Chondrocyte (in vitro differentiated cells): ENCODE measurements around the gene PPP1R12A. TPM values are rescaled to one million over a fixed set of nuclear protein-coding genes. Genes with fewer than 3 reads are reported as not detected.

Experiments
- DNase-seq: peaks from one replicate; pipeline ENCODE4 v3.0.0; 2021; ENCODE audit warnings: mixed read lengths, low spot score
- H3K27ac Mint-ChIP-seq: one replicate; pipeline ENCODE4 v1.8.0; 2021; ENCODE audit warnings: mild to moderate bottlenecking, moderate library complexity, mixed read lengths; ENCODE audit not compliant: unreplicated experiment
- H3K27me3 Mint-ChIP-seq: 2 replicates; pipeline ENCODE4 v1.8.0; 2021; ENCODE audit warnings: low read depth, mixed read lengths
- H3K36me3 Mint-ChIP-seq: 2 replicates; pipeline ENCODE4 v1.8.0; 2021; ENCODE audit warnings: low read depth, mixed read lengths
- H3K4me1 Mint-ChIP-seq: 2 replicates; pipeline ENCODE4 v1.8.0; 2021; ENCODE audit warnings: low read depth, mild to moderate bottlenecking, mixed read lengths
- H3K4me3 Mint-ChIP-seq: one replicate; pipeline ENCODE4 v1.8.0; 2021; ENCODE audit warnings: mild to moderate bottlenecking, moderate library complexity, mixed read lengths; ENCODE audit not compliant: unreplicated experiment
- H3K9me3 Mint-ChIP-seq: 2 replicates; pipeline ENCODE4 v1.8.0; 2021; ENCODE audit warnings: low read depth, mixed read lengths
- total RNA-seq: library from RNA; stranded (reverse); gene quantifications from 3 replicates; pipeline ENCODE4 v1.2.1, GENCODE V29; 2021
- TF ChIP-seq, protein P1 (sequence below): fragments of 200-600 bp; sonication (generic); IDR thresholded peaks from 2 replicates; pipeline ENCODE4 v1.5.0; 2021; ENCODE audit warnings: antibody characterized with exemption, mild to moderate bottlenecking, moderate library complexity

Gene PPP1R12A
- total RNA-seq, 1 donor from 2014 or later, result 139 TPM

DNA sequence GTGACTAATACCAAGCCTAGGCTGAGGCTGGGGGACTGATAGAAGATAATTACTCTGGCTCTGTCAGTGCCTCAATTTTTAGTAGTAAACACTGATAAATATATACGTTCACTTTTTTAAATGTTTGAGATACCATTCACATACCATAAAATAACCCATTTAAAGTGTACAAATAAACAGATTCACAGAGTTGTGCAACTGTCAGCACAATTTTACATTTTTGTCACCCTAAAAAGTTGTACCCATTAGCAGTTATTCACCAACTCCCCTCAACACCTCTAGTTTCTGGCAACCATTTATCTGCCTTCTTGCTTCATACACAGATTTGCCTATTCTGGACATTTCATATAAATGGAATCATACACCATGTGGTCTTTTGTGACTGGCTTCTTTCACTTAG is 15.1 kb downstream of the PPP1R12A start:
- Mint-ChIP-seq H3K36me3 (no peaks in the 10 kb centered on the region), H3K27ac (no peak overlapping the region), H3K27me3 (no peaks in the 10 kb centered on the region), H3K4me1 (peaks cover 65% of the 10 kb centered on the region), H3K9me3 (no peaks in the 10 kb centered on the region), H3K4me3 (no peak overlapping the region)
- TF ChIP-seq, protein P1, sequence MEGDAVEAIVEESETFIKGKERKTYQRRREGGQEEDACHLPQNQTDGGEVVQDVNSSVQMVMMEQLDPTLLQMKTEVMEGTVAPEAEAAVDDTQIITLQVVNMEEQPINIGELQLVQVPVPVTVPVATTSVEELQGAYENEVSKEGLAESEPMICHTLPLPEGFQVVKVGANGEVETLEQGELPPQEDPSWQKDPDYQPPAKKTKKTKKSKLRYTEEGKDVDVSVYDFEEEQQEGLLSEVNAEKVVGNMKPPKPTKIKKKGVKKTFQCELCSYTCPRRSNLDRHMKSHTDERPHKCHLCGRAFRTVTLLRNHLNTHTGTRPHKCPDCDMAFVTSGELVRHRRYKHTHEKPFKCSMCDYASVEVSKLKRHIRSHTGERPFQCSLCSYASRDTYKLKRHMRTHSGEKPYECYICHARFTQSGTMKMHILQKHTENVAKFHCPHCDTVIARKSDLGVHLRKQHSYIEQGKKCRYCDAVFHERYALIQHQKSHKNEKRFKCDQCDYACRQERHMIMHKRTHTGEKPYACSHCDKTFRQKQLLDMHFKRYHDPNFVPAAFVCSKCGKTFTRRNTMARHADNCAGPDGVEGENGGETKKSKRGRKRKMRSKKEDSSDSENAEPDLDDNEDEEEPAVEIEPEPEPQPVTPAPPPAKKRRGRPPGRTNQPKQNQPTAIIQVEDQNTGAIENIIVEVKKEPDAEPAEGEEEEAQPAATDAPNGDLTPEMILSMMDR, result no peak
- no peak for DNase-seq

DNA sequence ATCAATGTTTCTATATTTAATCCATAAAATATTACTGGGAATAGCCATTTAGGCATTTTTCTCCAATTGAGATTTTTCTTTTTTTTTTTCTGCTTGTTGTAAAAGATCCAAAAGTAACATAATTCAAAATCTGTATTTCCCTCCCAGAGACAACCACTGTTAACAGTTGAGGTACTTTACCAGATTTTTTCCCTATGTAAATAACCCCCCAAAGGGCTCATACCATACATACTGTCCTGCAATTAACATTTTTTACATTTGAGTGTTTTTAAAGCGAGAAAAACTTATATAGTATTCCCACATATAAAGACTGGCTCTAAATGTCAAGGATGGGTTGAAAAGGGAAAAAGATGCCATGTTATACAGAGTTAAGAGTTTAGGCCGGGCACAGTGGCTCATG is 18.1 kb downstream of the PPP1R12A start:
- Mint-ChIP-seq H3K4me3 (peak overlapping the region; percentile 2), H3K9me3 (no peaks in the 10 kb centered on the region), H3K27me3 (no peaks in the 10 kb centered on the region), H3K27ac (peak overlapping the region; percentile 85), H3K4me1 (peaks cover 73% of the 10 kb centered on the region), H3K36me3 (no peaks in the 10 kb centered on the region)
- TF ChIP-seq, protein P1, result no peak
- no peak for DNase-seq

DNA sequence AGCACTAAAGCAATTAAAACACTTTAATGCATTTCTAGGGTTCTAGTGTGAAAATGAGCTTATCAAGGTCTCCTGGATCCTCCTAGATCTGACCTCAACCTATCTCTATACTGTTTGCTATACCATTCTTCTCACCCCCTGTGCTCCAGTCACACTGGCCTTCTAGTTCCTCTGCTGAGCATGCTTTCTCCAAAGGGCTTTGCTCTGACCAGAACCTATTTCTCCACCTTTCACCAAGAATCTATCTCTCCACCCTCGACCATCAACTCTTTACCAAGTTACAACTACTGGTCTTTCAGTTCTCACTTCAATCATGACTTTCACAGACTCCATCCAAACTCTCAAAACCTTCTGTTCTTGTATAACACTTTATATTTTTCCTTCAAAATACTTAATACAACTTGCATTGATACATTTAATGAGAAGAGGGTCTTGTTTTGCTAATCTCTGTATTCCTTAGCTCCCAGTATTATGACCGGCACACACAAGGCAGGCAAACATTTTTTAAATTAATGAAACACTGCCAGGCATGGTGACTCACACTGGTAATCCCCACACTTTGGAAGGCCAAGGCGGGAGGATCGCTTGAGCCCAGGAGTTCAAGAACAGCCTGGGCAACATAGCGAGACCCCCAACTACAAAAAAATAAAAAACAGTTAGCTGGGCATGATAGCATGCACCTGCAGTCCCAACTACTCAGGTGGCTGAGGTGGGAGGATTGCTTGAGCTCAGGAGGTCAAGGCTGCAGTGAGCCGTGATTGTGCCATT is 22.8 kb downstream of the PPP1R12A start:
- H3K27ac Mint-ChIP-seq, result peak overlapping the region; percentile 73
- no peaks in the 10 kb centered on the region for H3K9me3 Mint-ChIP-seq
- no peak overlapping the region for H3K4me3 Mint-ChIP-seq
- no peak for DNase-seq
- TF ChIP-seq, protein P1, result no peak
- no peaks in the 10 kb centered on the region for H3K27me3 Mint-ChIP-seq
- peaks cover 72% of the 10 kb centered on the region for H3K4me1 Mint-ChIP-seq
- H3K36me3 Mint-ChIP-seq, result no peaks in the 10 kb centered on the region

DNA sequence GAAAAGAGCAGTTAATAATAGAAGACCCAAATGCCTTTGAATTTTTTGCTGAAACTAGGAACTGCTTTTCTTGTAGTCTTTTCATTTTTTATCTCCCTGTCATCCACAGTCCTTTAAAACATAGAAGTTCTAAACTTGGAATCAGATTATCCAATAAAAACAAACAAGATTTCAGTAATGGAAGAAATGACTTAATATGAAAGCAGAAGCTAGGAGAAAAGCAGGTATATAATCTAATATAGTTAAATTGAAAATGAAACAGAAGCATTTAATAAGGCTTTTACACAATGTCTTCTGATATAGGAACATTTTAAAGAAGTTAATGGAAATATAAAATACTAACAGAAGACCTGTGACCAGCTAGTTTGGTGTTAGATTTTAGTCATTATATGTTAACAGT is 26.5 kb downstream of the PPP1R12A start:
- TF ChIP-seq, protein P1, result no peak
- no peaks in the 10 kb centered on the region for H3K9me3 Mint-ChIP-seq
- H3K27me3 Mint-ChIP-seq, result no peaks in the 10 kb centered on the region
- H3K27ac Mint-ChIP-seq, result peak overlapping the region; percentile 62
- H3K4me1 Mint-ChIP-seq, result peaks cover 59% of the 10 kb centered on the region
- DNase-seq, result no peak
- H3K36me3 Mint-ChIP-seq, result no peaks in the 10 kb centered on the region
- H3K4me3 Mint-ChIP-seq, result no peak overlapping the region

DNA sequence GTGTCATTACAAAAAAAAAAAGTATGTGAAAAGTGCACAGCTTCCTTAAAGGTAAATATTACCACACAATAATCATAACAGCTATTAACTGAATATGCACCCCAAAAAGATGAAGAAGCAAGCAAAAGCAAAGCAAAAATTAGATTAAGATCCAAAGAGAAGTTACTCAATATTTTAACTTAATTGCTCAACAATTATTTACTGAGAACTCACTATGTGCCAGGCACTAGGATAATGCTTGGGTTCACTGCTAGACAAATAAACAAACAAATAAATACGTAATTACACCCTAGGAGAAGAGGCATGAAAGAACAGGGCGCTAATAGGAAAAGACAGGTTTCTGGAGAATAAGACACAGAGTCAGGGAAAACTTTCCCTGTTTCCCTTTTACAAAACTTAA is 33.4 kb downstream of the PPP1R12A start:
- no peaks in the 10 kb centered on the region for H3K27me3 Mint-ChIP-seq
- peaks cover 68% of the 10 kb centered on the region for H3K4me1 Mint-ChIP-seq
- H3K4me3 Mint-ChIP-seq, result no peak overlapping the region
- H3K27ac Mint-ChIP-seq, result no peak overlapping the region
- TF ChIP-seq, protein P1, result no peak
- H3K36me3 Mint-ChIP-seq, result no peaks in the 10 kb centered on the region
- no peaks in the 10 kb centered on the region for H3K9me3 Mint-ChIP-seq
- DNase-seq, result no peak
